GM23338 (cell line): Measurements from ENCODE around the gene ARHGEF28. TPM values are rescaled to one million over a fixed set of nuclear protein-coding genes. Genes with fewer than 3 reads are reported as not detected.

ENCODE experiments used
- ATAC-seq: fragments of 200-7000 bp; cut with Tn5 transposase; 3 replicates; pipeline ENCODE4 v1.9.1; 2020
- DNase-seq: peaks from one replicate; pipeline ENCODE4 v3.0.0-alpha.2; 2015; ENCODE audit warnings: low spot score
- H2AFZ ChIP-seq: fragments of 200-600 bp; sonication (generic); 2 replicates; pipeline ENCODE4 v1.8.0; 2016; ENCODE audit warnings: antibody characterized with exemption, mild to moderate bottlenecking, moderate library complexity
- H3F3A ChIP-seq: fragments of 200-600 bp; sonication (generic); replicated peaks from 2 replicates; pipeline ENCODE4 v1.8.0; 2017; ENCODE audit warnings: antibody characterized with exemption, mixed run types, low read depth
- H3K27ac ChIP-seq: fragments of 200-600 bp; sonication (generic); 2 replicates; pipeline ENCODE4 v1.6.1; 2016; ENCODE audit warnings: low read depth
- H3K27me3 ChIP-seq: fragments of 200-600 bp; sonication (generic); 2 replicates; pipeline ENCODE4 v1.8.0; 2016; ENCODE audit warnings: mild to moderate bottlenecking, mixed run types, moderate library complexity; ENCODE audit not compliant: insufficient read depth
- H3K36me3 ChIP-seq: fragments of 200-600 bp; sonication (generic); 2 replicates; pipeline ENCODE4 v1.8.0; 2016; ENCODE audit warnings: mild to moderate bottlenecking; ENCODE audit not compliant: insufficient read depth
- H3K4me1 ChIP-seq: fragments of 200-600 bp; sonication (generic); 2 replicates; pipeline ENCODE4 v1.8.0; 2016; ENCODE audit warnings: mild to moderate bottlenecking, moderate library complexity; ENCODE audit not compliant: insufficient read depth
- H3K4me2 ChIP-seq: fragments of 200-600 bp; sonication (generic); 2 replicates; pipeline ENCODE4 v1.7.1; 2017; ENCODE audit warnings: mixed run types
- H3K4me3 ChIP-seq: fragments of 200-600 bp; sonication (generic); 2 replicates; pipeline ENCODE4 v1.6.1; 2016; ENCODE audit warnings: mixed run types
- H3K79me2 ChIP-seq: fragments of 200-600 bp; sonication (generic); replicated peaks from 2 replicates; pipeline ENCODE4 v1.8.0; 2017; ENCODE audit warnings: mild to moderate bottlenecking; ENCODE audit not compliant: insufficient read depth
- H3K9me2 ChIP-seq: fragments of 200-600 bp; sonication (generic); 2 replicates; pipeline ENCODE4 v1.8.0; 2017; ENCODE audit not compliant: insufficient read depth
- H4K20me1 ChIP-seq: fragments of 200-600 bp; sonication (generic); replicated peaks from 2 replicates; pipeline ENCODE4 v1.8.0; 2017; ENCODE audit warnings: mild to moderate bottlenecking; ENCODE audit not compliant: insufficient read depth
- H3K27ac Mint-ChIP-seq: 2 replicates; pipeline ENCODE4 v1.8.0; 2020; ENCODE audit warnings: inconsistent platforms, mild to moderate bottlenecking, moderate library complexity, mixed read lengths
- H3K27me3 Mint-ChIP-seq: 3 replicates; pipeline ENCODE4 v1.8.0; 2022; ENCODE audit warnings: low read depth, mild to moderate bottlenecking, moderate library complexity, mixed read lengths, inconsistent platforms; ENCODE audit not compliant: insufficient read depth, poor library complexity
- H3K36me3 Mint-ChIP-seq: 3 replicates; pipeline ENCODE4 v1.8.0; 2021; ENCODE audit warnings: low read depth, mild to moderate bottlenecking, inconsistent platforms, moderate library complexity, mixed read lengths
- H3K4me1 Mint-ChIP-seq: 3 replicates; pipeline ENCODE4 v1.8.0; 2020; ENCODE audit warnings: mild to moderate bottlenecking, inconsistent platforms, mixed read lengths
- H3K4me3 Mint-ChIP-seq: 3 replicates; pipeline ENCODE4 v1.8.0; 2021; ENCODE audit warnings: moderate library complexity, mild to moderate bottlenecking, inconsistent platforms, mixed read lengths
- H3K9me3 Mint-ChIP-seq: 3 replicates; pipeline ENCODE4 v1.8.0; 2020; ENCODE audit warnings: moderate library complexity, mild to moderate bottlenecking, inconsistent platforms, mixed read lengths
- CREB1 ChIP-seq: fragments of 250-450 bp; sonication (Bioruptor Pico); IDR thresholded peaks from 2 replicates; pipeline ENCODE4 v1.5.0; 2020; ENCODE audit warnings: low read depth, mild to moderate bottlenecking, moderate library complexity
- CTCF ChIP-seq, 2 experiments: fragments of 200-600 bp in 1 of 2; sonication (generic) in 1 of 2; conservative IDR thresholded peaks; 2 replicates each; pipeline versions ENCODE4 v1.5.1 to v1.6.1; 2016 to 2017; ENCODE audit warnings: antibody characterized with exemption in 2 of 2, low read depth in 2 of 2, mild to moderate bottlenecking in 2 of 2, moderate library complexity in 1 of 2
- ETS1 ChIP-seq: IDR thresholded peaks from 2 replicates; pipeline ENCODE4 v1.6.1; 2016; ENCODE audit warnings: antibody characterized with exemption
- EZH2 ChIP-seq: fragments of 200-600 bp; sonication (generic); IDR thresholded peaks from one replicate; pipeline ENCODE4 v1.8.0; 2017; ENCODE audit warnings: antibody characterized with exemption, mild to moderate bottlenecking, low read depth; ENCODE audit not compliant: unreplicated experiment
- EZH2phosphoT487 ChIP-seq: fragments of 200-600 bp; sonication (generic); IDR thresholded peaks from one replicate; pipeline ENCODE4 v1.8.1; 2018; ENCODE audit warnings: antibody characterized with exemption; ENCODE audit not compliant: unreplicated experiment
- JUNB ChIP-seq: IDR thresholded peaks from one replicate; pipeline ENCODE4 v1.6.1; 2016; ENCODE audit warnings: antibody characterized with exemption; ENCODE audit not compliant: unreplicated experiment
- NANOG ChIP-seq: IDR thresholded peaks from 2 replicates; pipeline ENCODE4 v1.6.1; 2016; ENCODE audit warnings: antibody characterized with exemption, borderline replicate concordance
- POLR2AphosphoS5 ChIP-seq: IDR thresholded peaks from 2 replicates; pipeline ENCODE4 v1.6.1; 2016; ENCODE audit warnings: antibody characterized with exemption, low read depth
- REST ChIP-seq: IDR thresholded peaks from one replicate; pipeline ENCODE4 v1.6.1; 2018; ENCODE audit warnings: antibody characterized with exemption; ENCODE audit not compliant: unreplicated experiment
- STAT1 ChIP-seq: IDR thresholded peaks from one replicate; pipeline ENCODE4 v1.6.1; 2016; ENCODE audit warnings: antibody characterized with exemption; ENCODE audit not compliant: unreplicated experiment
- ZNF114 ChIP-seq: fragments of 250-450 bp; sonication (Bioruptor Pico); IDR thresholded peaks from 2 replicates; pipeline ENCODE4 v1.5.0; 2020; ENCODE audit warnings: mild to moderate bottlenecking, moderate library complexity
- ZNF331 ChIP-seq: fragments of 250-450 bp; sonication (Bioruptor Pico); IDR thresholded peaks from 2 replicates; pipeline ENCODE4 v1.5.0; 2020; ENCODE audit warnings: low read depth, mild to moderate bottlenecking, moderate library complexity
- ZNF462 ChIP-seq: fragments of 250-450 bp; sonication (Bioruptor Pico); IDR thresholded peaks from 2 replicates; pipeline ENCODE4 v1.5.0; 2020; ENCODE audit warnings: mild to moderate bottlenecking, moderate library complexity
- polyA plus RNA-seq: library from polyadenylated mRNA; unstranded; fragments of >200 nt; fragmentation: Nextera tagmentation; extraction: Ambion mirVana; gene quantifications from 2 replicates; pipeline ENCODE4 v1.2.1, GENCODE V29; 2016
- total RNA-seq: library from RNA; depleted of rRNA; stranded (reverse); fragments of >200 nt; shearing (Covaris generic); gene quantifications from 2 replicates; pipeline ENCODE4 v1.2.3, GENCODE V29; 2014

ARHGEF28 gene
- total and polyA plus RNA-seq, 2 experiments from 2014 or later, result 0.39 to 1.0 TPM

- Mint-ChIP-seq H3K4me1 (no peaks in the 10 kb centered on the region), H3K9me3 (no peaks in the 10 kb centered on the region)
These were observed 340.5 kb downstream of the ARHGEF28 start for GRCh38 chr5:73966451-73966850.

More at GRCh38 chr5:73966451-73966850, 340.5 kb downstream of the ARHGEF28 start:
- Histone ChIP-seq H3K4me1 (0 out of 2 replicates have a peak, but pooled peaks cover 8% of the 10 kb centered on the region), H3K36me3 (no peaks in the 10 kb centered on the region), H3K79me2 (no peaks in the 10 kb centered on the region), H4K20me1 (no peaks in the 10 kb centered on the region), H2AFZ (no peak overlapping the region), H3F3A (no peaks in the 10 kb centered on the region), H3K27me3 (no peaks in the 10 kb centered on the region), H3K9me2 (peaks cover 10% of the 10 kb centered on the region; the same call in 1 of the 2 replicates), H3K4me3 (no peak overlapping the region), H3K27ac (no peak overlapping the region), H3K4me2 (no peak overlapping the region)
- H3K36me3 Mint-ChIP-seq, result no peaks in the 10 kb centered on the region
- H3K27ac Mint-ChIP-seq, result no peak overlapping the region
- DNase-seq (no peak), ATAC-seq (no peak)
- TF ChIP-seq ETS1, result no peak
- no peak for TF ChIP-seq ZNF331
- no peak for TF ChIP-seq JUNB
- TF ChIP-seq EZH2phosphoT487, result no peak
- no peak for TF ChIP-seq STAT1
- no peak for TF ChIP-seq ZNF114 (CRISPR knock-in tag)
- TF ChIP-seq ZNF462 (CRISPR knock-in tag), result no peak
- TF ChIP-seq CTCF (conservative IDR thresholded peaks at IDR 0.05; ENCODE audit: low read depth in 2 of 2), result no peak
- no peak for TF ChIP-seq NANOG
- TF ChIP-seq POLR2AphosphoS5, result no peak
- TF ChIP-seq EZH2, result no peak
- TF ChIP-seq CREB1, result no peak
- no peak for TF ChIP-seq REST
- H3K27me3 Mint-ChIP-seq, result no peaks in the 10 kb centered on the region
- no peak overlapping the region for H3K4me3 Mint-ChIP-seq
